ENCODE data around the gene KLHL17. TPM values are rescaled to one million over a fixed set of nuclear protein-coding genes. Genes with fewer than 3 reads are reported as not detected.
A peak's percentile ranks its signal among the peaks of the same experiment; 100 is the strongest.

KLHL17 gene
- total and polyA plus RNA-seq, 2 experiments from 2014 or later, result 5.5 to 19.2 TPM

DNA sequence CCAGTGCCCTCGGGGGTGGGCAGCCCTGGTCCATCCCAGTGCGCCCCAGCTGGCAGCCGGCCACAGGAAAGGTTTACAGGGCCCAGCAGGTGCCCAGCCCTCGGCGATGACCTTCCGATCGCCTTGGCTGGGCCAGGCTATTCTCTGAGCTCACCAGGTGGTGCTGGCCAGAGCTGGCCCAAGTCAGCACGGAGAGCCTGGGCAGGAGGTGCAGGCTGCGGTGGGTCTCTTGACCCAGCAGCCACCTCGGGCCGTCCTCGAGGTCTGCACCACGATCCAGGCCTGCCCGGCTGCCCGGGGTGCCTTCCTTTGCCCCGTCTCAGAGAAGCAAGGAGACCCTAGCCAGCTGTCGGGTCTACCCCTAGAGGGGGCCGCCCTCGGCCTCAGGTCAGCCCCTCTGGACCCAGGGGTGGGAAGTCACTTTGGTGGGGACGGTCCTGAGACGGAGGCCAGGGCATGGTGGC is 21.1 kb downstream of the KLHL17 start:
- in situ Hi-C loops (cut with MboI), result no loop called here
- H3K36me3 ChIP-seq (ENCODE audit: low read depth), result no peaks in the 10 kb centered on the region
- H3K4me3 ChIP-seq, result no peak overlapping the region
- H3K4me2 ChIP-seq (ENCODE audit: unreplicated experiment), result no peak overlapping the region
- no peak for DNase-seq
- no peaks in the 10 kb centered on the region for H4K20me1 ChIP-seq (ENCODE audit: insufficient read depth)
- H3K79me2 ChIP-seq (ENCODE audit: insufficient read depth), result no peaks in the 10 kb centered on the region
- H3K9me2 ChIP-seq (ENCODE audit: insufficient read depth), result no peaks in the 10 kb centered on the region
- H3K4me1 ChIP-seq (ENCODE audit: insufficient read depth), result no peaks in the 10 kb centered on the region
- TF ChIP-seq EZH2phosphoT487 (IDR thresholded peaks at IDR 0.05; ENCODE audit: insufficient read depth, low read depth) (no peak), EZH2 (IDR thresholded peaks at IDR 0.05; ENCODE audit: insufficient read depth, poor library complexity, severe bottlenecking) (no peak)
- no peaks in the 10 kb centered on the region for H3K9me3 ChIP-seq (ENCODE audit: low read depth)
- no peak overlapping the region for H3K9ac ChIP-seq
- H3F3A ChIP-seq (ENCODE audit: insufficient read depth), result no peaks in the 10 kb centered on the region
- H2AFZ ChIP-seq, result no peak overlapping the region
- 68 to 81% methylated on average over 17 to 21 of the region's 21 CpGs for WGBS, 2 experiments (ENCODE audit: low coverage in 1 of 2, low lambda C conversion rate in 2 of 2, missing lambda C conversion rate in 2 of 2)
- H3K27ac ChIP-seq, result no peak overlapping the region
- peaks cover 14% of the 10 kb centered on the region for H3K27me3 ChIP-seq (replicated peaks; ENCODE audit: insufficient read depth)

DNA sequence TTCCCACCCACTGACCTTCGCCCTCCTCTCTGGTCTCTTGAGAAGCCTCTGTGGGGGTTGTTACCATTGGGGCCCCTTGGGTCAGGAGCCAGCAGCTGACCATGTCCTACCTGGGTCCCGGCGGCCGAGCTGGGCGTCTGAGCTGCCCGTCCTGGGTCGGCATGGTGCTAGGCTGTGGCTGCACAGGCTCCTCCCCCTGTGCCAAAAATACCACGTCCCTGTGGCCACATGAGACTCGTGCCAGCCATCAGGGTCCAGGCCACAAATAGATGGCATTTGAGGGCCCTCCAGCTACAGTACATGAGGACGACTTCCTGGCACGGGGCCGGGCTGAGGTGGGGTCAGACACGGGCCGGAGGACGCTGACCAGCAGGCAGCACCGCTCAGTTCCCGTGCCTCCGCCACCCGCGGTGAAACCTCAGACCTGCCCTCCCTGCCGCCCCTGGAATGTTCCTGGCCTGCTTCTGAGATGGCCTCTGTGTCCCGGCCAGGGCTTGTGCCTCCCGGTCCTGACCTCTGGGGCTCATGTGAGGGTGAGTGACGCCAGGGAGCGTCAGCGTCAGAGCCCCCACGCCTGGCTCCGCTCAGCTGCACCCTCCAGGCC is 21.7 kb downstream of the KLHL17 start, which contains the start of gene PERM1:
TSS of gene PERM1 (minus strand) at position 139 of the 604 bp plus-strand sequence. CDS start 1,064 bp downstream, outside the sequence.
- DNase-seq, result no peak
- TF ChIP-seq EZH2 (IDR thresholded peaks at IDR 0.05; ENCODE audit: insufficient read depth, poor library complexity, severe bottlenecking) (no peak), EZH2phosphoT487 (IDR thresholded peaks at IDR 0.05; ENCODE audit: insufficient read depth, low read depth) (no peak)
- Histone ChIP-seq H3K27ac (no peak within 1 kb of the TSS), H3K9me3 (ENCODE audit: low read depth) (no peaks in the 10 kb centered on the region), H3K9me2 (ENCODE audit: insufficient read depth) (no peaks in the 10 kb centered on the region), H3F3A (ENCODE audit: insufficient read depth) (no peaks in the 10 kb centered on the region), H3K4me3 (no peak within 1 kb of the TSS), H2AFZ (no peak within 1 kb of the TSS), H3K79me2 (ENCODE audit: insufficient read depth) (no peaks in the 10 kb centered on the region), H3K4me2 (ENCODE audit: unreplicated experiment) (no peak within 1 kb of the TSS), H3K36me3 (ENCODE audit: low read depth) (no peaks in the 10 kb centered on the region), H3K27me3 (replicated peaks; ENCODE audit: insufficient read depth) (peaks cover 14% of the 10 kb centered on the region), H3K4me1 (ENCODE audit: insufficient read depth) (no peaks in the 10 kb centered on the region), H4K20me1 (ENCODE audit: insufficient read depth) (no peaks in the 10 kb centered on the region), H3K9ac (no peak within 1 kb of the TSS)
- 47 to 53% methylated on average over 26 of the region's 28 CpGs for WGBS, 2 experiments (ENCODE audit: low coverage in 1 of 2, low lambda C conversion rate in 2 of 2, missing lambda C conversion rate in 2 of 2)
- in situ Hi-C loops (cut with MboI), result no loop called here

DNA sequence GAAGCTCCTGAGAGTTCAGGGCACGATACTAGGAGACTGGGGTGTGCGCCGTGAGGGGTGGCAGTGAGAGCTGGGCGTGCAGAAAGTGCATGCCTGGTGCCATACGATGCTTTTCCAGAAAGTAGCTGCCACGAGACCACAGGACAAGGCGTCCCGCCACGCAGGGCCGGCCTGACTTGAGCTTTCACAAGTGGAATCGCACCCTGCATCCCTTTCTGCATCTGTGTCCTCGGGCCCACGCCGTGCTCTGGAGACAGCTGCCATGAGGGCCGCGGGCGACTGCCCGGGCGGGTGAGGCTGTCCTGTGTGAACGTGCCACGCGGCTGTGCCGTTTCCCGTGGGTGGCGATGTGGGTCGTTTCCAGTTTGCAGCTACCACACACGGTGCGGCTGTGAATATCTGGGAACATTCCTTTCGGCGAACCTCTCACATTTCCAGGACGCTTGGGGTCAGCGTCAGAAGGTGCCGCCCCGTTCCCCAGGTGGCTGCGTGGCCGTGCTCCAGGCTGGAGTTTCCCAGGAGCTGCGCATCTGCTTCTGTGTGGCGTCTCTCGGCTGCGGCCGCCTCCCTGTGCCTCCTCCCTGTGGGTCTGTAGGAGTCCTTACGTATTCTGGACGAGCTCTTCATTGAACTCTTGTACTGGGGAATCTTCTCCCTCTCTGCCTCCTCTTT is 22.5 kb downstream of the KLHL17 start:
- Histone ChIP-seq H4K20me1 (ENCODE audit: insufficient read depth) (no peaks in the 10 kb centered on the region), H3F3A (ENCODE audit: insufficient read depth) (no peaks in the 10 kb centered on the region), H3K27me3 (replicated peaks; ENCODE audit: insufficient read depth) (peaks cover 14% of the 10 kb centered on the region), H3K9me2 (ENCODE audit: insufficient read depth) (no peaks in the 10 kb centered on the region), H3K36me3 (ENCODE audit: low read depth) (no peaks in the 10 kb centered on the region), H3K4me3 (no peak overlapping the region), H3K79me2 (ENCODE audit: insufficient read depth) (no peaks in the 10 kb centered on the region), H3K27ac (no peak overlapping the region), H3K9ac (no peak overlapping the region), H3K4me1 (ENCODE audit: insufficient read depth) (no peaks in the 10 kb centered on the region), H3K9me3 (ENCODE audit: low read depth) (no peaks in the 10 kb centered on the region), H2AFZ (no peak overlapping the region), H3K4me2 (ENCODE audit: unreplicated experiment) (no peak overlapping the region)
- DNase-seq, result no peak
- in situ Hi-C loops (cut with MboI), result no loop called here
- TF ChIP-seq EZH2 (IDR thresholded peaks at IDR 0.05; ENCODE audit: insufficient read depth, poor library complexity, severe bottlenecking) (no peak), EZH2phosphoT487 (IDR thresholded peaks at IDR 0.05; ENCODE audit: insufficient read depth, low read depth) (no peak)
- 66 to 69% methylated on average over 32 to 35 of the region's 43 CpGs for WGBS, 2 experiments (ENCODE audit: low coverage in 1 of 2, low lambda C conversion rate in 2 of 2, missing lambda C conversion rate in 2 of 2)

DNA sequence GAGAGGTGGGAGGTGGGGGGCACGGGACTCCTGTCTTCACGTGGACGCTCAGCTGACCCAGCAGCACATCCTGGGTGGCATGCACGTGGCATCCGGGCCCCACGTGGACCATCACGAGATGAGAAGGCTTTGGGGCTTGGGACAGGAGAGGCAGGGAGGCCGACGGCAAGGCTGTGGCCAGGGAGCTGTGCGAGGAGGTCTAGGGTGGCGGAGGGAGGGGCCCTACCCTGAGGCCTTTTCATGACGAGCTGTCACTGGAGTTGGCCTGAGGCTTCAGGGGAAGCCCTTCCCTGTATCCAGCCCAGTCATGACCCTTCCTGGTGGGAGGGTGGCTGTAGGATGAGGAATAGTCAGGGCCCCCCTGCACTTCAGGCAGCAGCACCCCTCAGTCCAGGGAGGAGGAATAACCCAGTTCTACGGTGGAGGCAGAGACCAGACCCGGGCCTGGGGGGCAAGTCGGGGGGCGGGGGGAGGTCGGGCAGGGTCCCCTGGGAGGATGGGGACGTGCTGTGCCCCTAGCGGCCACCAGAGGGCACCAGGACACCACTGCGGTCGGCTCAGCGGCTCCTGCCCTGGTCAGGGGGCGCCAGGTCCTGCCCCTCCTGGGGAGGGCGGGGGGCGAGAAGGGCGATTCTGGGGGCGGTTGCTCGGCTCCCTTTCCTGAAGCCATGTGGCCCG is 23.6 kb downstream of the KLHL17 start:
- Histone ChIP-seq H3K4me1 (ENCODE audit: insufficient read depth) (no peaks in the 10 kb centered on the region), H3K4me2 (ENCODE audit: unreplicated experiment) (peak overlapping the region; percentile 88), H3K9me2 (ENCODE audit: insufficient read depth) (no peaks in the 10 kb centered on the region), H3K79me2 (ENCODE audit: insufficient read depth) (no peaks in the 10 kb centered on the region), H3K36me3 (ENCODE audit: low read depth) (no peaks in the 10 kb centered on the region), H3K27me3 (replicated peaks; ENCODE audit: insufficient read depth) (peaks cover 14% of the 10 kb centered on the region), H3F3A (ENCODE audit: insufficient read depth) (no peaks in the 10 kb centered on the region), H3K9ac (no peak overlapping the region), H3K4me3 (peak overlapping the region; percentile 62), H3K27ac (no peak overlapping the region), H3K9me3 (ENCODE audit: low read depth) (no peaks in the 10 kb centered on the region), H2AFZ (peak overlapping the region; percentile 62; the same call in 1 of the 2 replicates), H4K20me1 (ENCODE audit: insufficient read depth) (no peaks in the 10 kb centered on the region)
- WGBS, 2 experiments (ENCODE audit: low coverage in 1 of 2, low lambda C conversion rate in 2 of 2, missing lambda C conversion rate in 2 of 2), result 17 to 20% methylated on average over 21 to 23 of the region's 29 CpGs
- TF ChIP-seq EZH2phosphoT487 (IDR thresholded peaks at IDR 0.05; ENCODE audit: insufficient read depth, low read depth) (no peak), EZH2 (IDR thresholded peaks at IDR 0.05; ENCODE audit: insufficient read depth, poor library complexity, severe bottlenecking) (no peak)
- DNase-seq, result peak; percentile 49
- in situ Hi-C loops (cut with MboI), result no loop called here

Measured in GM23248 (cell line).